Left hindlimb (tissue), 1 donor: ENCODE data around the gene DHRS13.
"Not testable (repeated sequence)": the region's sequence is repeated elsewhere in the genome, so short reads cannot be mapped to it uniquely, and the experiment has no call there.

Experiments used
- DNase-seq: peaks from one replicate; pipeline ENCODE4 v3.0.0-alpha.2; 2018

The DHRS13 gene

DNA sequence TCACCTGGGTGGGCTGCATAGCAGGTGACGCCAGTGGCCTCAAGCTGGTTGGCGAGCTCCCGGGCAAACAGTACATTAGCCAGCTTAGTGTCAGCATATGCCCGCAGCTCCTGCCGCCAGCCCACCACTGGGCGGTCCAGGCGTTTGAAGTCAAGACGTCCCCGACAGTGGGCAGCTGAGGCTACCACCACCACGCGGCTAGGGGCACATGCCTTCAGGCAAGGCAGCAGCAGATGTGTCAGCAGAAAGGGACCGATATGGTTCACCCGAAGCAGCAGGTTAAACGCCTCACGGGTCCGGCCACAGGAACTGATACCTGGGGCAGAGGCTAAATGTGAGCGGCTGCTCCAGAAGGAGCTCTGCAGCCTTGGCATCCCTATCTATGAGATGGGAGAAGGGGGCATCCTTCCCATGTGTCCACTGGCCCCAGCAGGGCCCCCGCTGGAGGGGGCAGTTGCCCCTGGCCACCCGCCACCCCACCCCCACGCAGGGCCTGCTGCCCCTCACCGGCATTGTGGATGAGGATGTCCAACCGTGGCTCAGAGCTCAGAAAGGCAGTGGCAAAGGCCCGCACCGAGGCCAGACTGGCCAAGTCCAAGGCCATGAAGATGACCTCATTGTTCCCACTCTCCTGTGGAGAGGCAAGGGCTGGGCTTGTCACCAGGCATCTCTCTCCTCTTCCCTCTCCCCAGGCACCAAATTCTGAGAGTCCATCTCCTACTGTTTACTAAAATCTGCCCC is 1.7 kb downstream of the DHRS13 start:
- no peak for DNase-seq

DNA sequence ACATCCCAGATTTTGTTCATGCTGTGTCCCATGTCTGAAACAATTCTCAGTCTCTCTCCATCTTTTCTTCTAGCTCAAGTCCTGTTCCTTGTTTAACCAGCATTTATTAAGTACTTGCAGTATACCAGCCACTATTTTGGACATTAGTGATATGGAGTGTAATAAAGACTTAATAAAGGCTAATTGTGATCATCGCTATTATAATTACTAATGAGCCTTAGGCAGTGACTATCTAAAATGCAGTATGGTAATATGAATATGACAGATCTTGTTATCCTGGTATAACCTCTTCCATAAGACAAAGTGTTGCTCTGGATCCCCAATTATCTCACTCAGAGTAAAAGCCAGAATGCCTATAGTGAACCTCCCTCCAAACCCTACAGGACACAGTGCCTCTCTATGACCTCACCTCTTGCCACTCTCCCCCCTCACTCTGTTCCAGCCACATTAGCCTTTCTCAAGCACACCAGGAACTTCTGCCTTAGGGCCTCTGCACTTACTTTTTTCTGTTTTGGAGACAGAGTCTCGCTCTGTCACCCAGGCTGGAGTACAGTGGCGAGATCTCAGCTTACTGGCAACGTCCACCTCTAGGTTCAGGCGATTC is 3.6 kb downstream of the DHRS13 start:
- DNase-seq, result no peak

DNA sequence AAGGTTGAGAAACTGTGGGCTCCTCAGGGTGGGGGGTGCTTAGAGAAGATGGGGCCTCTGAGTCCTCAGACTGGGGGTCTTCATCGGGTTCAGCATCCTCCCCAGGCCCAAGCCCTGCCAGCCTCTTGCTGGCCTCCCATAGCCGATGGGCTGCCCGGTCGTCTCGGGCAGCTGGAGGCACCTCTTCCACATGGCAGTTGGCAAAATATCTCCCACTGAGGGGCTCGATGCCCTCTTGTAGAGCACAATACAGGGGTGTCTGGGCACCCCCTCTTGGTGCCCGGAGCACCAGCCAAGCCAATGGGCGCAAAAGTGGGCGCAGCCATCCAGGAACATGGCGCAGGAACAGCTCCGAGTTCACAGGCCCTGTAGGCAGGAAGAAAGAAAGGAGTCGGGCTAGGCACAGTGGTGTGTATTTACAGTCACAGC is 4.3 kb downstream of the DHRS13 start:
- no peak for DNase-seq

DNA sequence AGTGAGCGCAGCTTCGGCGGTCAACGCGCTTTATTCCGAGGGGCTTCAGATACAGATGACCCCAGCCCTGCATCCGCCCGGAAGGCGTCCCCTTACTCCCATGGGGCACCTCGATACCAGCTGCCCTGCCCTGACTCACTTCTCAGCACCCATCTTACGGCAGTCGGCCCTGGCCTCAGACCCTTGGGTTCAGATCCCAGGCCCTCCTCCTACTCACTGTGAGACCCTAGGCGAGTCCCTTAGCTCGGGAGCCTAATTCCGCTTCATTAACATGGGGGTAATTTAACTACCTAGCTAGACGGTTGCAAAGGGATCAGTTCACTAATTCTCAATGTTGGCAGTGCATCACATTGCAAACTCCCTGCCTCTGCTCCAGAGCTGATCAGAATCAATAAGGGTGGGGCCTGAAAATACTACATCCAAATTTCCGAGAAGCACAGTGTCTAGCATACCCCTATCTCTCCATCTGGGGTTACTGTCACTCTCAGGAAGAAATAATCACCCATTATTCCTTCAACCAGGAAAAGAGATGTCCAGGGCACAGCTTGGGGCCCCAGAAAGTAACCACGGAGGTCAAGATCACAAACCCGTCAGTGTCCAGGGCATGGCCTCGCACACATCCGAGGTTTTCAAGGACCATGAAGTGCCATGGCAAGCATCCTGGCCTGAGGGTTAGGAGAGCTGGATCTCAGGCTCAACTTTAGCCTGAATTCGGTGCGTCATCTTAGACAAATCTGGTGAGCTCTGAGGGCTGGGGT is 4.9 kb downstream of the DHRS13 start:
- DNase-seq, result no peak

DNA sequence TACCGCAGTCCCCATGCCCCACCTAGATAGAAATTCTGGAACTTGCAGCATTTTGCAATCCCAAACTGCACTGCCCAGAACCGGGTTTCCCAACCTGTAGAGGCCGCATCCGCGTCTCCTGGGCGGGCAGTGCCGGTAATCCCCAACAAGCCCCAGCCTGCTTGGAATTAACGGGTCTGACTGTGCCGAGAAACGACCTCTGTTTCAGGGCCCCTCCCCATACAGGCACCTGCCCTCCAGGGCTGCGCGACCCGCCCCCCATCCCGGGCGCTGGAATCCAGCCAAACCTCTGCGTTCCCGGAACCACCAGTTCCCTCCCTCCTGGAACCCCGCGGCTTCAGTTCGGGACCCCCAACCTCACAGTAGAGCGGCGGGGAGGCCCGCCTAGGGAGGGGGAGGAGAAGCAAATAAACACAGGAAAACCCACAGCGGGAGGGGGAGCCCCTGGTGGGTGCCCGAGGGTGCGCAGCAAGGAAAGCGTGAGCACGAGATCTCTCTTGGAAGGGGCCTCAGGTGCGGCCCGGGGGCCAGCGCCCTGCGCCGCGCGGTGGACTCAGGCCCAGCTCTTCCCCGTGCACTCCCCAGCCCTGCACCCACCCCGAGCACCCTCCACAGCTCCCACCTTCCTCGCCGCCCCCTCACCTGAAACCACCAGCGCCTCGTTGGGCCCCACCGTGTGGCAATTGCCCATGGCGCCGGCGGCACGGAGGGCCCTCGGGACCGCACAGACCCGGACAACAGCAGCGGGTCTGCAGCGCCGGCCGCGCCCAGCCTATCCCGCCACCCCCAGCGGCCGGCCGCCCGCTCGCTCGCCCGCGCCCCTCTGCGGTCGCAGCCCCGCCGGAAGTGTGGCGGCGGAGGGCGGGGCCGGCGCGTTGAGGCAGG is 5.8 kb downstream of the DHRS13 start, which contains the start of gene FLOT2:
FLOT2 (minus strand) TSS at position 850 of the 885 bp plus-strand sequence; CDS start at position 691, 159 bp downstream.
- peak; percentile 56 for DNase-seq

DNA sequence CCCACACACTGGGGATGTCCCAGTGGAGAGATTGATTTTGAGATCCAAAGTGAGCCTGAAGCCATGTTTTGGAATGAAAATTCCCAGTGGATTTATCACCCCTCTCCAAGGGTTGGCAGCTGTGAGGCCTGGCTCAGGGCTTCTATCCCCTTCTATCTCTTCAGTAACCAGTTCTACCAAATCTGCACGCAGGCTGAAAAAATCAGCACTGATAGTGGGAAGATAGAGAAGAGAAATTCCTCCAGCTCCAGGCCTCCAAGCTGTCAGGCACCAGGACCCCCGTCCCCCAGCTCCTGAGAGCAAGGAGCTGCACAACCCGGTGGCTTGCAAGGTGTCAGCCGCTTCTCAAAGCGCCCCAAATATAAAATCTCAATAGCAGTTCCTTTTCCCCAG is 6.4 kb downstream of the DHRS13 start:
- no peak for DNase-seq

DNA sequence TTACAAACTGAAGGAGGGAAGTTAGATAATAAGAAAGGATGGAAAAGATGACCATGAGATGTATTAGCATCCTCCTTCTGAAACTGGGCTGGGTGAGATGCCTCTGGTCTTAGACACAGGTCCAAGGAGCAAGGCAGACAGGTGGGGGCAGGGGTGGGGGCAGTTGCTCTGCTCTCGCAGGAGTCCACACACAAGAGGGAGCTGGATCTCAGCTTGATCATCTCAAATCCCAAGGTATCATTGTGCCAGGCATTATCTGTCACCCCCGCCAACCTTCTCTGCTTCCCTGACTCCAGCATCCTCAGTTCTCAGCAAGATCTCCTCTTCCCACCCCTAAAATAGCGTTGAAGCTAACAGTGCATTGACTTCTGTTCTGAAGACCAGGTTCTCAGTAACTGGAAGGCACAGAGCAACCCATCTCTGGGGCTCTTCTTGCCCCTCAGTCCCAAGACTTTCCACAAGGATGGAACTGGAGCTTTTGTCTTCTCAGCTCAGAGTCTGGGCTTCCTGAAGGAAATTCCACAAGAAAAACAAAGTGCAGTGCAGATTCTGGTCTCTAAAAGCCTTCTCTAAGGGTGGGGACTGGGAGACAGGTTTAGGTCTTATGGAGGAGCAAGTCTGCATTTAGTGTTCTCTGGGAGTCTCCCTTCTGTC is 7.0 kb downstream of the DHRS13 start:
- no peak for DNase-seq

DNA sequence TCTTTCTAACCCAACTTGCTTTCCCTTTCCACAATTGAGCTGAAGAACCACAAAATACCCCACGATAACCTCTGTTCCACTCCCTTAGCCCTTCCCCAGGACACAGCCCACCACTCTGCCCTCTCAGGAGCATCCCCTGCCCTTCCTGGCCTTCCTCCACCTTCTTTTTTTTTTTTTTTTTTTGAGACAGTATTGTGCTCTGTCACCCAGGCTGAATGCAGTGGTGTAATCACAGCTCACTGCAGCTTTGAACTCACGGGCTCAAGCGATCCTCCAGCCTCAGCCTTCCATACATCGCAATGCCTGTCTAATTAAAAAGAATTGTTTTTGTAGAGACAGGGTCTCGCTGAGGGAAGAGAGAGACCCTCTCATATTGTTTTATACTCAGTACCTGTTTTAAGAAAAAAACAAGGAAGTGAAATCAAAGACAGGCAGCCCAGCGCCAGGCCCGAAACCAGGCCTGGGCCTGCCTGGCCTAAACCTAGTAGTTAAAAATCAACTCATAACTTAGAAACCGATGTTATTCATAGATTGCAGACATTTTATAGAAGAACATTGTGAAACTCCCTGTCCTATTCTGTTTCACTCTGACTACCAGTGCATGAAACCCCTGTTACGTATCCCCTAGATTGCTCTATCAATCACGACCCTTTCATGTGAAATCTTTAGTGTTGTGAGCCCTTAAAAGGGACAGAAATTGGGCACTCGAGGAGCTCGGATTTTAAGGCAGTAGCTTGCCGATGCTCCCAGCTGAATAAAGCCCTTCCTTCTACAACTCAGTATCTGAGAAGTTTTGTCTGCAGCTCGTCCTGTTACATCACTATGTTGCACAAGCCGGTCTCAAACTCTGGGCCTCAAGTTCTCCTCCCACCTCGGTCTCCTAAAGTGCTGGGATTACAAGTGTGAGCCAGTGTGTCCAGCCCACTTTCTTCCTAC is 9.4 kb downstream of the DHRS13 start:
- DNase-seq, result not testable (repeated sequence)

DNA sequence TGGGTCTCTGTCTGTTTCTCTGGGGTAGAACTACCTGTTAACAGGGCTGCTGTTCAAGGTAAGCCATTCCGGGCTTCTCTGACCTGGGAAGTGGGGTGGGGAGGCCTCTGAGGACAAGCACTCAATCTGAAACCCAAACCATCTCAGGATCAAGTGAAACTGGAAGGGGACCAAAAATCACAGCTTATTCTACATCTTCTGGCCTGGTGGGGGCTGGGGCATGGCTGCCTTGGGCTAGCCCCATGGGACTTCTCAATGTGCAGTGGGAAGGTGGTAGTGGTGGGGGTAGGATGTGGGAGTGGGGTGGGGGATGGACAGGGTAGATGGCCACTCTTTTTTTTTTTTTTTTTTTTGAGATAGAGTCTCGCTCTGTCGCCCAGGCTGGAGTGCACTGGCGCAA is 10.9 kb downstream of the DHRS13 start:
- no peak for DNase-seq

DNA sequence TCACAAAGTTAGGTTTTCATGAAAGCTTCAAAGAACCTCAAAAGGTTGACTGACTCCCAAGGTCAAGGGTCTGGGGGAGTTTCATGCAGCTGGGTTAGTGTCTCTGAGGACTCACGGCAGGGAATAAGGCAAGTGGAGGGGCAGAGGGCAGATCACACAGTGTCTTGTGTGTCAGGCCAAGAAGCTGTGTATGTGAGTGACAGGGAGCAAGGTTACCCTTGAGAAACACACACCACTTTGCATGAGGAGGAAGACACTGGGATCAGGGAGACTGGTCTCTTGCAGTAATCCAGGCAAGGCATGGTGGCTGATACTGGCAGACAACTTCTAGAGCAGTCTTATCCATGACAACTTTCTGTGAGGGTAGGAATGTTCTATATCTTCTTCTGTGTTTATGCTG is 11.7 kb downstream of the DHRS13 start:
- DNase-seq, result no peak

DNA sequence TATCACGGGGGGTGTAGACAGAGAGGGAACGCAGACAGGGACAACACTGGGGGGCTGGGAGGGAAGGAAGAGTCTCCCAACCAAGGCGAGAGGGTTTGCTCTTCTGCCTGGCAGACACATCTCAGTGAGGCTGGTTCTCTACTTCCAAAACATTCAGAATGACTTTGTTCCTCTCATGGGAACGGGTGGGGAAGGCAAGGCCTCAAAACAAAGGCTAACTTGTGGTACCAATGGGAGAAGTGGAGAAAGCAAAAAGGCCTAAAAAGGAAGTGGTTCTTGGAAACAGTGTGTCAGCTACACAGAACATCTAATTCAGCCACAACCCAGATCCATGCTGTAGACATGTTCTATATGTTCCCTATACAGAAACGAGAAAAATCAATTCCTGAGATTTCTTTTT is 12.9 kb downstream of the DHRS13 start:
- DNase-seq, result no peak

DNA sequence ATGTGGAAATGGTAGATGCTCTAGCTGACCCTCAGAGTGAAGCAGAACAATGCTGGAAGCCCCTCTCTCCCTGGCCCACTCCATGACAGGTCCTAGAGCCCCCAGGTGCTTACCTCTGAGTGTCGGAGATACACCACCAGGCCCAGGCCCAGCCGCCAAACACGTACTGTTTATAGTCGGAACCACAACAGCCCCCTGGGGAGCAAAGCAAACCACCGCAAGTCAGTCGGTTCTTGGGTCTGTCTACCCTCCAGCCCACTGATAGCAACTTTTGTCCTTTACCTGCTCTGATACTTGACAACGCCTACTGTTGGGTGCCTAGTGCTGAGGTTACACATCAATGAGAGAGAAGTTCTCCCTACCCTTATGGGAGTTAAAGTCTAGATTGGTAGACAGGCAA is 14.0 kb downstream of the DHRS13 start:
- no peak for DNase-seq

DNA sequence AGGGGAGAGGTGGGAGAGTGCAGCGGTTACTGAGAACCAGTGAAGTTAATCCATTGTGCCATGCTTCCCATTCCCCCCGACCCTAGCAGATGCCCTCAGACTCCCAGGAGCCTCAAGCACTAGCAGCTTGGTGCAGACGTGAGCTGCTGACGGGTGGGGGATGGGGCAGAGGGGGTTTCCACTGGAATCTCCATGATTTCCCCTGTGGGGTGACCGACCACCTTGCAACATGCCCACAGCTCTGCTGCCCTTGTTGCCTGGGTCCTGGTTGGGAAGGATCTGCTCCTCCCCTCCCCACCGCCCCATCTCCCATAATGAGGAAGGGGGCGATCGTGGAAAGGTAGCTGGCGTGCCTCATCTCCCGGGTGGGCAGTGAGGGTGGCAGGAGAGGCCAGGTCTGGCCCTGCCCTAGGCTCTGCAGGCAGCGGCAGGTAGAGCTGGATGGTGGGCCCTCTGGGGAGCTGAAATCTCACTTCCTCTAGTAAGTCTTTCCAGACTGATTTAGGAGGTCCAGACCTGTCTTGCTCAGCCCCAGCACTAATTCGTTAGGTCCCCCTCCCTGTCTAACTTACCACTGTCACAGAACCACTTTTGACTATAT is 14.9 kb downstream of the DHRS13 start:
- DNase-seq, result no peak

DNA sequence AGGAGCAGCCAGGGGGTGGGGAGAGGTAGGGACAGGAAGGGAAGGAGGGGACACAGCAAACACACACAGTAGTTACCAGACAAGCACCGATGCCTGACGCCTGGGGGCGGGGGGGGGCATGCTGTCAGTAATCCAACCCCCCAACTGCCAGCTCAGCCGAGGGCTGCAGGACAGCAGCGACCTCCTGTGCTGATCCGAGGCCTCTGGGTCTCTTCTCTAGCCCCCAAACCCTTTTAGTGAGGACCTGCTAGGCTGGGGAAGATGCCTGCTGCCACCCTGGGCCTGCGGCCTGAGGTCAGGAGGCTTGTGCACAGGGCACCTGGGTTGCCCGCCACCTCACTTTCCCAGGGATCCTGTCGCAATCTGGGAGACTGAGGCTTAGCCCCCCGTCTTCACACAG is 16.9 kb downstream of the DHRS13 start:
- DNase-seq, result no peak

DNA sequence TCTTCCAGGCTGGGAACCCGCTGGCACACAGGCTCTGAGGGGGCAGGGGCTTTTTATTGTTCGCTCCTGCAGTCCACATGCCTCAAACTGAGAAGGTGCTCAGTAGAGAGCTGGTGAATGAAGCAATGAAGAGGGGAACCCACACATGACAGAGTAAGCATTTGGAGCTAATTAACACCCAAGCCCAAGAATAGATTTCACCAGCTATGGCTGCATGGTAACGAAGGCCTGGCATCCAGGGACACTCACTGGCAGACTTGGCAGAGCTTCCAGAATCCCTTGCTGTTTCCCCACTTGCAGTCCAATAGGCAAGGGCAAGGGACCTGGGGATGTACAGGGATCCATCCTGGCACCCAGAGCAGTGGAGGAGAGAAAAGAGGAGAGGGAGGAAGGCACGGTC is 17.5 kb downstream of the DHRS13 start:
- DNase-seq, result no peak

DNA sequence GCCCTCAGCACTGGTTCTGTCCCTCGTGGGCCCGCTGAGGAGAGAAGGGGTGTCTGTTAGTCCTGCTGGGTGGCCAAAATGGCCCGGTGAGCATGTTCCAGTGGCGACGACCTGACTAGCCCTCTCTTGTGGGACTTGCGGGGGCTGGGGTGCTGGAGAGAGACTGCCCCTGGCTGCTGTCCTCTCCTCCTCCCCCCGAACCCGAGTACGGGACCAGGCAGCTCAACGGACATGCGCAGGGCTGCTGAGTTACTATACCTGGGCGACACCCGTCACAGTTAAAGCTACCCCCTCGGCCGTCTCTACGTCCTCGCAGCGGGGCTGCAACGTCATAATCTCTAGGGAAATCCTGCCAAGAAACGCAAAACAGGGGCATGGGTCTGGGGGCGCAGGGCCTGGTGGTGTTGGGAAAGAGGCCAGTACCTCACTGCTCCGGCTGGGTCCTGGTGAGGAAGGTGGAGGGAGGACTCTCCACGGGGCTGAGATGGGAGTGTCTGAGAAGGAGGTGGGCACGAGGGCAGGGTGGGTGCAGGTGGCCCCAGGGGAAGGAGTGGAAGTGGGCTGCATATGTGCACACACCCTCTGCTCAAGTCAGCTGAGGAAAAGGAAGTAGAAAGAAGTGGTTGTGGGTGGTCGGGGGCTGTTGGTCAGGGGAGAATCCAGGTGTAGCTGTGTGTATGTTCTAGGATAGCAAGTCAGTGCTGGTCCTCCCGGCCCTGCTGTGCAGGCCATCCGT is 18.7 kb downstream of the DHRS13 start:
- no peak for DNase-seq

DNA sequence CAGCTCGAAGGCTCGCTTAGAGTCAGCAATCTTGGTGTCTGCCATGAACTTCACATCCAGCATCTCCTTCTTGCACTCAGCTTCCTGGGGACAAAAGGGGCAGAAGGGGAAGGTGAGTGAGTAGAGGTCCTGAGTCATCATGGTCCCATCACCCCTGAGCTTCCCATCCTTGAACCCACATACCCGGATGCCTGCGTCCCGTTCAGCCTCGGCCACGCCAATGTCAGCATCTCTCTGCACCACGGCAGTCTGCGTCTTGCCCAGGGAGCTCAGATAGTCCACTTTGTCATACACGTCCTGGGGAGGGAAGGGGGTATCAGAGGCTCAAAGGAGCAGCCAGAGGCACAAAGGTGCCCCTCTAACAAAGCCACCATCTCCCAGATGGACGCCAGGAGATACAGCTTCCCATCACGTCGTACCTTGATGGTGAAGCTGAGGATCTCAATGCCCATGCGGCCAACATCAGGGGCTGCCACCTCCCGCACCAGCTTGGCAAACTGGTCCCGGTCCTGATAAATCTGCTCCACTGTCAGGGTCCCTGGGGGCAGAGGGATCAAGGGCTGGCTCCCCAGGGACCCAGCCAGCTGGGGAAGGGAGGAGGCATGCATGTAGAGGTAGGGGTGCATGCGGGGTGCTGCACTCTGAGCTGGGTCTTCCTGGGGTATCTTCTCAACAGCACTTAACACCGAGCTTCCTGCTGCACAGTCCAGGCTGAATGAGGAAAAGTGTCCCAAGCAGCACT is 20.6 kb downstream of the DHRS13 start:
- no peak for DNase-seq

DNA sequence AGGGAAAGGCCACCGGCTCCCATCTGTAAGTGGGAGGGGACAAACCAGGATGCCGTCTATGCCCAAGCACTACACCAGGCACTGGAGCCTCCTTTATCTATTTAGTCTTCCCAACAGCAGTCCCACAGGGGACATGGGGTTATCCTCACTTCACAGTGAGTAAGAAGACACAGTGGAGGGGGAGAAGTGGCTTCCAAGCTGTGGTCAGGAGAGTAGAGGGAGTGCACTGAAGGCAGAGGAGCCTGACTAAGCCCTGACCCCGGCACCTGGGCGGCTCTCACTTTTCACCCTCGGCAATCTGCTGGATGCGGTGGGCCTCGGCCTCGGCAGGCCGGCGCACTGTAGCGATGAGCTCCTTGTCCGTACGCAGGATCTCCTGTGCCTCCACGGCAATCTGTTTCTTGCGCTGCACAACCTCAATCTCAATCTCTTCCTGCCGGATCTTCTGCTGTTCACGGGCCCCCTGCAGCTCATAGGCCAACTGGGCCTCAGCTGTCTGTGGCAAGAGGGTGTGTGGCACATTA is 21.3 kb downstream of the DHRS13 start:
- no peak for DNase-seq

DNA sequence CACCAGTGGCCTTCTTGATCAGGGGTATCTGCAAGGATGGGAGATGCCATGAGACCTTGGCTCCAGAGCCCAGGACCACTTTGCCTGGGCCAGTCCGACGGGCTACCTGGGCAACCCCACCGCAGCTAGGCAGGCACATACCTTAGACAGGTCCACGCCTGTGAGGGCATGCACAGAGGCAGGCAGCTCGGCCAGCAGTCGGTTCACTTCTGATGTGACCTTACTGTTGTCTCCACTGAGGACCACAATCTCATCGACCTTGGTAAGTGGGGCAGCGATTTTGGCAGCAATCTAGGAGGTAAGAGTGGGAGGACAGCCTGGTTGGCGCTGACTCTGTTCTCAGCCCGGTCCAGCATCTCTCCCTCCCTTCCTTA is 22.3 kb downstream of the DHRS13 start:
- DNase-seq, result no peak
